Measurements from ENCODE around the gene NT5C1A. TPM values are rescaled to one million over a fixed set of nuclear protein-coding genes. Genes with fewer than 3 reads are reported as not detected.

Gene NT5C1A
- total and polyA plus RNA-seq, 3 experiments from 2014 or later = not detected

DNA sequence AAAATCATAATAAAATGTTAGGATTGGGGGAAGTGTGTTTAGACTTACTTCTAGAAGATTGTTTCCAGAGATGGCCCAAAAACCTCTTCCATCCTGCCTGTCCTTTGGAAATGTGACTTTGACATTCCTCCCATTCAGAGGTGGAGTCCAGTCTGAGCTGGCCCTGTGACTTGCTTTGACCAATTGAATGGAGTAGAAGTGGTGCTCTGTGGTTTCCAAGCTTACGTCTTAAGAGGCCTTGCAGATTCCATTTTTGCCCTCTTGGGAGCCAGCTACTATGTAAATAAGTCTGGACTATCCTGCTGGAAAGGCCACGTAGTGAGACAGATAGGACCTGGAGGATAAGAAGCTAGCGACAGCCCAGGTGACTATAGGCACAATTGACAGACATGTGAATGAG is 1.3 kb upstream of the NT5C1A start:
- Mint-ChIP-seq H3K9me3 (no peaks in the 10 kb centered on the region), H3K36me3 (peaks cover 0 to 4% (median 0%) of the 10 kb centered on the region in 3 donors), H3K4me1 (peaks cover 0 to 11% (median 2%) of the 10 kb centered on the region in 3 donors), H3K27me3 (peaks cover 25 to 27% of the 10 kb centered on the region in 2 donors), H3K4me3 (no peak overlapping the region), H3K27ac (no peak overlapping the region)
- Histone ChIP-seq H3K27ac (ENCODE audit: low read depth, low read length) (no peak overlapping the region), H3K4me1 (ENCODE audit: insufficient read depth, low read length) (peaks cover 5% of the 10 kb centered on the region), H3K4me3 (ENCODE audit: low read length) (no peak overlapping the region), H3K9me3 (ENCODE audit: low read length) (no peaks in the 10 kb centered on the region), H3K27me3 (ENCODE audit: insufficient read depth, low read length, poor library complexity, severe bottlenecking) (peaks cover 27% of the 10 kb centered on the region), H3K36me3 (ENCODE audit: insufficient read depth, low read length) (no peaks in the 10 kb centered on the region)
- CTCF ChIA-PET = interaction anchor here (1.4 to 3.7 kb wide), 12 partner anchors 8 to 126 kb away, joined by 4 to 20 read pairs (median 12); partner anchors contain the start of gene HPCAL4
- DNase-seq = no peak
- POLR2A ChIA-PET = interaction anchor here (1.2 to 3.7 kb wide), 2 partner anchors 18 to 47 kb away, joined by 5 to 12 read pairs; partner anchors contain the start of gene HPCAL4

DNA sequence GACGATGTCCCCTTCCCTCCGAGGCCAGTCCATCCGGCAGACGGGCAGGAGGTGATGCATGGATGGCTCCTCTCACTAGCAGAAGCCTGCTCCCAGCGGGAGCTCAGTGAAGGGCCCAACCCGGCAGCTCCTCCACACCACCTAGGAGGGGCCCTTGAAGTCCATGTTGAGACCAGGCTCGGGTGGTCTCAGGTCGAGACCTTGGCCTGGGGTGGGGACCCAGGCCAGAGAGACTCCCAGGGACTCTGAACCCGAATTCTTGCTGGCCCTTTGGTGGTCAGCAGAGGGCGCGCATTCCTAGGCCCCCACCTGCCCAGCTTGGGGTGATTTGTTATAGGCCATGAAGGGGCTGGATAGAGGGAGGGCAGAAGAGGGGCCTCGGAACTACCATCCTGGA is 642 bp upstream of the NT5C1A start:
- peaks cover 5% of the 10 kb centered on the region for H3K4me1 ChIP-seq (ENCODE audit: insufficient read depth, low read length)
- H3K27me3 Mint-ChIP-seq = peaks cover 25 to 29% of the 10 kb centered on the region in 2 donors
- POLR2A ChIA-PET = interaction anchor here (1.2 to 3.7 kb wide), 2 partner anchors 19 to 47 kb away, joined by 5 to 12 read pairs; partner anchors contain the start of gene HPCAL4
- H3K27ac Mint-ChIP-seq = no peak overlapping the region
- no peaks in the 10 kb centered on the region for H3K36me3 ChIP-seq (ENCODE audit: insufficient read depth, low read length)
- H3K9me3 Mint-ChIP-seq = no peaks in the 10 kb centered on the region
- H3K36me3 Mint-ChIP-seq = peaks cover 0 to 2% (median 0%) of the 10 kb centered on the region in 3 donors
- no peak overlapping the region for H3K4me3 ChIP-seq (ENCODE audit: low read length)
- H3K27ac ChIP-seq (ENCODE audit: low read depth, low read length) = no peak overlapping the region
- H3K9me3 ChIP-seq (ENCODE audit: low read length) = no peaks in the 10 kb centered on the region
- peak overlapping the region in 6 of 7 donors; percentile 12 to 78 (median 62) for H3K4me3 Mint-ChIP-seq
- CTCF ChIA-PET = interaction anchor here (1.0 to 3.7 kb wide), 14 partner anchors 8 to 127 kb away, joined by 3 to 20 read pairs (median 10); partner anchors contain the start of gene HPCAL4
- DNase-seq = peak in 3 of 5 donors; percentile 21 to 53 (median 30)
- H3K27me3 ChIP-seq (ENCODE audit: insufficient read depth, low read length, poor library complexity, severe bottlenecking) = peaks cover 27% of the 10 kb centered on the region
- peaks cover 0 to 11% (median 2%) of the 10 kb centered on the region in 3 donors for H3K4me1 Mint-ChIP-seq

DNA sequence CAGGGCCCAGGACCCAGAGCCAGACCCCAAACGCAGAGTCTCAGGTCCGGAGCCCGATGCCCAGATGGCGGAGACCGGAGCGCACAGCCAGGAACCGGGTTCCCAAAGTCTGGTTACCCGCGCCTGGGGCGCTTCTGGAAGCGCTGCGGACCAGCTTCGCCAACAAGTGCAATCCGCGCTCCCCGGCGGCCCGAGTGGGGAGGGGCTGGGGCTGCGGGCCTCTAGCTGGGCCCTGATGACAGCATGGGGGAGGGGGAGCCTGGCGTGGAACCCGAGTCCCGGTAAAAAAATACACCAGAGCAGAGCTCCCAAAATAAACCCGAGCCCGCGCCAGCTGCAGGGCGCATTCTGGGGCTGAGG is 494 bp downstream of the NT5C1A start:
- peaks cover 0 to 11% (median 2%) of the 10 kb centered on the region in 3 donors for H3K4me1 Mint-ChIP-seq
- Histone ChIP-seq H3K4me3 (ENCODE audit: low read length) (peak overlapping the region; percentile 15), H3K4me1 (ENCODE audit: insufficient read depth, low read length) (peaks cover 5% of the 10 kb centered on the region), H3K36me3 (ENCODE audit: insufficient read depth, low read length) (no peaks in the 10 kb centered on the region), H3K27ac (ENCODE audit: low read depth, low read length) (no peak overlapping the region), H3K27me3 (ENCODE audit: insufficient read depth, low read length, poor library complexity, severe bottlenecking) (peaks cover 27% of the 10 kb centered on the region), H3K9me3 (ENCODE audit: low read length) (no peaks in the 10 kb centered on the region)
- peaks cover 0 to 2% (median 0%) of the 10 kb centered on the region in 3 donors for H3K36me3 Mint-ChIP-seq
- POLR2A ChIA-PET = interaction anchor here (3.7 kb wide), 1 partner anchor 20 kb away, joined by 12 read pairs; the partner anchor contains the start of gene HPCAL4
- CTCF ChIA-PET = interaction anchor here (1.1 to 3.7 kb wide), 10 partner anchors 13 to 128 kb away, joined by 3 to 20 read pairs (median 12); partner anchors contain the start of gene HPCAL4
- no peak overlapping the region for H3K27ac Mint-ChIP-seq
- no peaks in the 10 kb centered on the region for H3K9me3 Mint-ChIP-seq
- peaks cover 25 to 33% of the 10 kb centered on the region in 2 donors for H3K27me3 Mint-ChIP-seq
- peak overlapping the region in 1 of 7 donors; percentile 68 for H3K4me3 Mint-ChIP-seq
- no peak for DNase-seq

DNA sequence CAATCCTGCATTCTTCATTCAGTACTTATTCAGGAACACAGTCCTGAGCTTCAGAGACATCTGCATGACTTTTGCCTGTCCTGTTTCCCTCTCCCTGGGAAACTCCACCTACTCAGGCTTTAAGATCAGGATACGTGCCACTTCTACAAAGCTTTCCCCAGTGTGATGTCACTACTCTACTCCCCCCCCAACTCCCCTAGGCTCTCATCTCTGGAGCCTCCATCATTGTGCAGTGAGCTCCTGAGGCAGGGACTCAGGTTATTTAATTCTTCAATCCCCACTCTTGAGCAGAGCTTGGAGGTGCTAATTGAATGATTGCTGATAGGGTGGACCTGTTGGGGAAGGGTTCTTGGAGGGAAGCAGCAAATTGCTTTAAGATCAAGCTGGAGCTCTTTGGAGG is 1.2 kb downstream of the NT5C1A start:
- peaks cover 27% of the 10 kb centered on the region for H3K27me3 ChIP-seq (ENCODE audit: insufficient read depth, low read length, poor library complexity, severe bottlenecking)
- ChIA-PET POLR2A (interaction anchor here (3.7 kb wide), 1 partner anchor 21 kb away, joined by 12 read pairs; the partner anchor contains the start of gene HPCAL4), CTCF (interaction anchor here (0.7 to 3.7 kb wide), 9 partner anchors 12 to 128 kb away, joined by 3 to 15 read pairs (median 5); no protein-coding TSS in a partner anchor)
- H3K4me3 Mint-ChIP-seq = peak overlapping the region in 5 of 7 donors; percentile 17 to 36 (median 21)
- H3K4me3 ChIP-seq (ENCODE audit: low read length) = no peak overlapping the region
- H3K36me3 ChIP-seq (ENCODE audit: insufficient read depth, low read length) = no peaks in the 10 kb centered on the region
- H3K27me3 Mint-ChIP-seq = peaks cover 23 to 33% of the 10 kb centered on the region in 2 donors
- H3K27ac Mint-ChIP-seq = peak overlapping the region in 1 of 8 donors; percentile 35
- H3K9me3 Mint-ChIP-seq = no peaks in the 10 kb centered on the region
- peaks cover 0 to 2% (median 0%) of the 10 kb centered on the region in 3 donors for H3K36me3 Mint-ChIP-seq
- no peaks in the 10 kb centered on the region for H3K9me3 ChIP-seq (ENCODE audit: low read length)
- H3K27ac ChIP-seq (ENCODE audit: low read depth, low read length) = no peak overlapping the region
- DNase-seq = no peak
- peaks cover 0 to 11% (median 2%) of the 10 kb centered on the region in 3 donors for H3K4me1 Mint-ChIP-seq
- peaks cover 5% of the 10 kb centered on the region for H3K4me1 ChIP-seq (ENCODE audit: insufficient read depth, low read length)

DNA sequence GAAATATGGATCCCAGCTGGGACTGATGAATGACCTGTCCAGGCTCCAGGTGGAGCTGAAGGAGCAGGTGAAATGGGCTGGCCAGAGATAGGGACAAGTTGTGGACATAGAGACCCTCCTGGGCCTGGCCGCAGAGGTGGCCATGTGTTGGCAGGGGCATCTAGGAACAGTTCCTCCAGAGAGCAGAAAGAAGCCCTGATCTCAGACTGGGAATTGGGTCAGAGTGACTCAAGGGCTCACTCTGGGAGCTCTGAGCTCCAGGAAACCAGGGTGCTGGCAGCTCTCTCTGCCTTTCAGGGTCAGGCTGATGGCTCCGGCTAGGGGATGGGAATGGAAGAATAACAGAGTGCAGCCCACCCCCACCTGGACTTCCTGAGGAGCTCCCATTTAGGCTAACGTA is 3.0 kb downstream of the NT5C1A start:
- H3K36me3 Mint-ChIP-seq = peaks cover 0 to 2% (median 0%) of the 10 kb centered on the region in 3 donors
- POLR2A ChIA-PET = no interaction called here
- peaks cover 0 to 11% (median 2%) of the 10 kb centered on the region in 3 donors for H3K4me1 Mint-ChIP-seq

DNA sequence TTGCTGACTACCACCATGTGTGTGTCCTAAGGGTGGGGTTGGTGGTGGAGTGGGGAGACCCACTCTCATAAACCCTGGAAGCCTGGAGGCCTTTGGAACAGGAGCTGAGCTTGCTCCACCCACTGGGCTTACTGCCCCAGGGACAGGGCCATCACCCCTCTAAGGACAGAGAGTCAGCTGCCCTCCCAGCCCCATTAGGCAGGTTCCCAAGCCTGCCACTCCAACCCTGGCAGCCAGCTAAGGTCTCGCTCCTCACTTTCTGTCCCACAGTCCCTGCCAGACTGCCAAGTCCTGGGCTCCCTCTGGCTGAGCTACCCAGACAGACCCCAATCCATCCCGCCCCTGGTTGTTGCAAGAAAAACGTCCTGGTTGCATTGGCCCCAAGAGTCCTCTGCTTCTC is 3.8 kb downstream of the NT5C1A start:
- H3K27ac ChIP-seq (ENCODE audit: low read depth, low read length) = no peak overlapping the region
- POLR2A ChIA-PET = no interaction called here
- peaks cover 0 to 2% (median 0%) of the 10 kb centered on the region in 3 donors for H3K36me3 Mint-ChIP-seq
- H3K4me1 Mint-ChIP-seq = peaks cover 0 to 11% (median 2%) of the 10 kb centered on the region in 3 donors
- CTCF ChIA-PET = interaction anchor here (1.6 to 1.9 kb wide), 3 partner anchors 10 to 14 kb away, joined by 5 to 10 read pairs (median 7); no protein-coding TSS in a partner anchor
- no peak overlapping the region for H3K4me3 Mint-ChIP-seq
- H3K4me1 ChIP-seq (ENCODE audit: insufficient read depth, low read length) = peaks cover 5% of the 10 kb centered on the region
- DNase-seq = no peak
- no peak overlapping the region for H3K27ac Mint-ChIP-seq
- peaks cover 27% of the 10 kb centered on the region for H3K27me3 ChIP-seq (ENCODE audit: insufficient read depth, low read length, poor library complexity, severe bottlenecking)
- H3K4me3 ChIP-seq (ENCODE audit: low read length) = no peak overlapping the region
- H3K27me3 Mint-ChIP-seq = peaks cover 20 to 33% of the 10 kb centered on the region in 2 donors
- no peaks in the 10 kb centered on the region for H3K36me3 ChIP-seq (ENCODE audit: insufficient read depth, low read length)
- H3K9me3 Mint-ChIP-seq = no peaks in the 10 kb centered on the region
- no peaks in the 10 kb centered on the region for H3K9me3 ChIP-seq (ENCODE audit: low read length)

More for the DNA sequence above, 3.0 kb downstream of the NT5C1A start:
- CTCF ChIA-PET = interaction anchor here (1.2 to 1.9 kb wide), 3 partner anchors 11 to 51 kb away, joined by 4 to 7 read pairs (median 5); no protein-coding TSS in a partner anchor
- peaks cover 5% of the 10 kb centered on the region for H3K4me1 ChIP-seq (ENCODE audit: insufficient read depth, low read length)
- H3K27ac Mint-ChIP-seq = no peak overlapping the region
- H3K9me3 ChIP-seq (ENCODE audit: low read length) = no peaks in the 10 kb centered on the region
- H3K9me3 Mint-ChIP-seq = no peaks in the 10 kb centered on the region
- no peak overlapping the region for H3K4me3 Mint-ChIP-seq
- no peak overlapping the region for H3K4me3 ChIP-seq (ENCODE audit: low read length)
- peaks cover 27% of the 10 kb centered on the region for H3K27me3 ChIP-seq (ENCODE audit: insufficient read depth, low read length, poor library complexity, severe bottlenecking)
- peaks cover 22 to 33% of the 10 kb centered on the region in 2 donors for H3K27me3 Mint-ChIP-seq
- no peak for DNase-seq
- no peak overlapping the region for H3K27ac ChIP-seq (ENCODE audit: low read depth, low read length)
- no peaks in the 10 kb centered on the region for H3K36me3 ChIP-seq (ENCODE audit: insufficient read depth, low read length)

DNA sequence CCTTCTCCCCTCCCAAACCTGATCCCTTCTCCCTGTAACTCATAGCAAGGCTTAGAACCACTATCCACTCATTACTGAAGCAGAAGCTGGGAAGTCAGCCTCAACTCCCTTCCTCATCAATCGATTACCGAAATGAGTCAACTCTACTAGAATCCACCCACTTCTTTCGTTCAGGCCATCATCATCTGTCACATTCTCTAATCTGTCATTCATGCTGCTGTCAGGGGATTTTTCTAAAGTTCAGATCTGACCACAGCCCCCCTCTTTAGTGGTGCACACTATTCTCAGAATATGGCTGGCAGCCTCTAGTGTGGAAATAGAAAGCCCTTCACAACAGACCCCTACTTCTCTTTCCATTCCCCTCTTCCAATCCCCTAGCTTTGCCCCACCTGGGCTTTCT is 5.1 kb downstream of the NT5C1A start:
- Mint-ChIP-seq H3K27ac (no peak overlapping the region), H3K4me3 (no peak overlapping the region), H3K9me3 (no peaks in the 10 kb centered on the region), H3K4me1 (peaks cover 0 to 4% (median 2%) of the 10 kb centered on the region in 3 donors), H3K27me3 (peaks cover 16 to 33% of the 10 kb centered on the region in 2 donors), H3K36me3 (peaks cover 0 to 2% (median 0%) of the 10 kb centered on the region in 3 donors)
- no peaks in the 10 kb centered on the region for H3K36me3 ChIP-seq (ENCODE audit: insufficient read depth, low read length)
- H3K9me3 ChIP-seq (ENCODE audit: low read length) = no peaks in the 10 kb centered on the region
- no peak overlapping the region for H3K27ac ChIP-seq (ENCODE audit: low read depth, low read length)
- POLR2A ChIA-PET = no interaction called here
- no peak for DNase-seq
- CTCF ChIA-PET = interaction anchor here (1.6 to 1.9 kb wide), 3 partner anchors 8 to 89 kb away, joined by 4 to 10 read pairs (median 5); no protein-coding TSS in a partner anchor
- no peaks in the 10 kb centered on the region for H3K4me1 ChIP-seq (ENCODE audit: insufficient read depth, low read length)
- H3K4me3 ChIP-seq (ENCODE audit: low read length) = no peak overlapping the region
- peaks cover 17% of the 10 kb centered on the region for H3K27me3 ChIP-seq (ENCODE audit: insufficient read depth, low read length, poor library complexity, severe bottlenecking)

DNA sequence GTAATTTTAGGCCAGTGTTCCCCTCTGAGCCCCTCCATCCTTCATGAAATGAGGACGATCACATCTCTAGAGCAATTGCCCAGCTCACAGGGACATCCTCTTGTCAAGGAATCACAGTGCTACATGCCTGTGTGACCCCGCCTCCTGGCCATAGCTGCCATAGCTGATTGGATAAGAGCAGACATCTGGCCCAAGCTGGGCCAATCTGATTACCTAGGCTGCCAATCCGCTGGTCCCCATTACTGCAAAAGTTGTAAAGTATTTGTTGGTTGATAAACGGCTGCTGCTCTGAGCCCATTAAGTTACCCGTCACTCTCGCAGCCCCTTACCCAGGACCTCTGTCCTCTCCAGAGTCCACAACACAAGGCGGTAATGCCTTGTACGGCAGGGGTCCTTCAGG is 8.3 kb downstream of the NT5C1A start:
- H3K4me1 Mint-ChIP-seq = no peaks in the 10 kb centered on the region
- H3K9me3 ChIP-seq (ENCODE audit: low read length) = no peaks in the 10 kb centered on the region
- POLR2A ChIA-PET = no interaction called here

More for the DNA sequence above, 8.3 kb downstream of the NT5C1A start:
- Histone ChIP-seq H3K36me3 (ENCODE audit: insufficient read depth, low read length) (no peaks in the 10 kb centered on the region), H3K4me3 (ENCODE audit: low read length) (no peak overlapping the region), H3K4me1 (ENCODE audit: insufficient read depth, low read length) (no peaks in the 10 kb centered on the region), H3K27me3 (ENCODE audit: insufficient read depth, low read length, poor library complexity, severe bottlenecking) (no peaks in the 10 kb centered on the region), H3K27ac (ENCODE audit: low read depth, low read length) (no peak overlapping the region)
- Mint-ChIP-seq H3K4me3 (no peak overlapping the region), H3K27me3 (peaks cover 3 to 9% of the 10 kb centered on the region in 2 donors), H3K36me3 (no peaks in the 10 kb centered on the region), H3K27ac (no peak overlapping the region), H3K9me3 (no peaks in the 10 kb centered on the region)
- DNase-seq = no peak
- CTCF ChIA-PET = interaction anchor here (1.4 to 1.5 kb wide), 2 partner anchors 10 to 57 kb away, joined by 4 to 5 read pairs; no protein-coding TSS in a partner anchor
